ENCODE results near the gene PCK1. TPM values are rescaled to one million over a fixed set of nuclear protein-coding genes. Genes with fewer than 3 reads are reported as not detected.

The PCK1 gene
- total RNA-seq, 1 experiment from 2014 or later, result not detected

- H4K20me1 ChIP-seq (ENCODE audit: control insufficient read depth, insufficient read depth, insufficient read length), result no peaks in the 10 kb centered on the region
- Mint-ChIP-seq H3K4me3 (no peak overlapping the region), H3K4me1 (peaks cover 14 to 16% of the 10 kb centered on the region in 2 experiments), H3K27ac (no peak overlapping the region), H3K9me3 (no peaks in the 10 kb centered on the region; a peak in 1 of 5 replicates), H3K27me3 (ENCODE audit: low read depth) (peaks cover 15% of the 10 kb centered on the region), H3K36me3 (ENCODE audit: insufficient read depth in 1 of 3, low read depth in 3 of 3) (no peaks in the 10 kb centered on the region)
- H3K4me2 ChIP-seq (ENCODE audit: insufficient read depth, insufficient read length, low read length), result no peak overlapping the region
- H3K18ac ChIP-seq (ENCODE audit: insufficient read length, low read depth, low read length), result no peak overlapping the region
- no peak overlapping the region for H3K27ac ChIP-seq (ENCODE audit: insufficient read length, low read depth, low read length)
- H4K8ac ChIP-seq (replicated peaks; ENCODE audit: insufficient read length, low read depth, low read length), result no peak overlapping the region
- H2BK15ac ChIP-seq (ENCODE audit: low read depth, low read length), result no peak overlapping the region
- no CpG with 5 or more reads among the region's 8 CpGs for WGBS (ENCODE audit: extremely low coverage, insufficient read length, low lambda C conversion rate)
- no peak overlapping the region for H2AK5ac ChIP-seq (ENCODE audit: insufficient read length, low read length)
- no peak overlapping the region for H4K5ac ChIP-seq (ENCODE audit: insufficient read length, low read depth, low read length)
- H4K91ac ChIP-seq (ENCODE audit: insufficient read length, low read depth, low read length), result no peak overlapping the region
- TF ChIP-seq, protein P1, sequence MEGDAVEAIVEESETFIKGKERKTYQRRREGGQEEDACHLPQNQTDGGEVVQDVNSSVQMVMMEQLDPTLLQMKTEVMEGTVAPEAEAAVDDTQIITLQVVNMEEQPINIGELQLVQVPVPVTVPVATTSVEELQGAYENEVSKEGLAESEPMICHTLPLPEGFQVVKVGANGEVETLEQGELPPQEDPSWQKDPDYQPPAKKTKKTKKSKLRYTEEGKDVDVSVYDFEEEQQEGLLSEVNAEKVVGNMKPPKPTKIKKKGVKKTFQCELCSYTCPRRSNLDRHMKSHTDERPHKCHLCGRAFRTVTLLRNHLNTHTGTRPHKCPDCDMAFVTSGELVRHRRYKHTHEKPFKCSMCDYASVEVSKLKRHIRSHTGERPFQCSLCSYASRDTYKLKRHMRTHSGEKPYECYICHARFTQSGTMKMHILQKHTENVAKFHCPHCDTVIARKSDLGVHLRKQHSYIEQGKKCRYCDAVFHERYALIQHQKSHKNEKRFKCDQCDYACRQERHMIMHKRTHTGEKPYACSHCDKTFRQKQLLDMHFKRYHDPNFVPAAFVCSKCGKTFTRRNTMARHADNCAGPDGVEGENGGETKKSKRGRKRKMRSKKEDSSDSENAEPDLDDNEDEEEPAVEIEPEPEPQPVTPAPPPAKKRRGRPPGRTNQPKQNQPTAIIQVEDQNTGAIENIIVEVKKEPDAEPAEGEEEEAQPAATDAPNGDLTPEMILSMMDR (conservative IDR thresholded peaks at IDR 0.05), result no peak
- H3K14ac ChIP-seq (ENCODE audit: insufficient read depth, low read length), result no peak overlapping the region
- H3K23ac ChIP-seq (ENCODE audit: insufficient read length, low read depth, low read length), result no peak overlapping the region
- H2BK20ac ChIP-seq (ENCODE audit: low read depth, low read length, poor library complexity, severe bottlenecking), result no peak overlapping the region
- no peak overlapping the region for H2AFZ ChIP-seq (ENCODE audit: low read length)
- no peak overlapping the region for H3K56ac ChIP-seq (ENCODE audit: insufficient read length, low read depth, low read length)
- DNase-seq, result no peak
- no peaks in the 10 kb centered on the region for H3K23me2 ChIP-seq (ENCODE audit: insufficient read length, low read depth, low read length, poor library complexity, severe bottlenecking)
- no peaks in the 10 kb centered on the region for H3K79me2 ChIP-seq (ENCODE audit: insufficient read depth, low read length)
- no peak overlapping the region for H2BK5ac ChIP-seq (ENCODE audit: insufficient read length, low read length)
- H3K79me1 ChIP-seq (ENCODE audit: insufficient read depth, low read depth, low read length, poor library complexity, severe bottlenecking), result no peaks in the 10 kb centered on the region
- H2BK12ac ChIP-seq (ENCODE audit: insufficient read length, low read depth, low read length), result no peak overlapping the region
- H3K4ac ChIP-seq (ENCODE audit: low read depth, low read length), result no peak overlapping the region
- H2BK120ac ChIP-seq (ENCODE audit: low read depth, low read length, poor library complexity, severe bottlenecking), result no peak overlapping the region
- H3K9ac ChIP-seq (ENCODE audit: extremely low read depth, insufficient read length, low read length), result no peak overlapping the region
- H3K9me3 ChIP-seq (ENCODE audit: control insufficient read depth, low read depth, low read length), result no peaks in the 10 kb centered on the region
- H3K27me3 ChIP-seq (ENCODE audit: insufficient read depth, low read length), result no peaks in the 10 kb centered on the region; the same call in none of the 2 replicates
- no peaks in the 10 kb centered on the region for H3K4me1 ChIP-seq (ENCODE audit: insufficient read depth, low read length)
- H3T11ph ChIP-seq (ENCODE audit: low read length), result no peak overlapping the region
Observed at GRCh38 chr20:57546956-57547649, 13.8 kb upstream of the PCK1 start.

Measured in H9 (cell line).